ENCODE results near the gene ATG13.
"Not testable (repeated sequence)": the region's sequence is repeated elsewhere in the genome, so short reads cannot be mapped to it uniquely, and the experiment has no call there.

The ATG13 gene

GRCh38 chr11:46710821-46711269, 93.5 kb downstream of the ATG13 start:
- DNase-seq, result no peak
- Mint-ChIP-seq H3K27me3 (no peaks in the 10 kb centered on the region), H3K36me3 (ENCODE audit: insufficient read depth) (peaks cover 11% of the 10 kb centered on the region), H3K27ac (no peak overlapping the region), H3K4me3 (no peak overlapping the region), H3K9me3 (no peaks in the 10 kb centered on the region), H3K4me1 (ENCODE audit: low read depth in 2 of 2) (no peaks in the 10 kb centered on the region)
- ATAC-seq (replicated peaks), result no peak

- no peaks in the 10 kb centered on the region for H3K4me1 Mint-ChIP-seq (ENCODE audit: low read depth in 2 of 2)
- H3K27ac Mint-ChIP-seq, result no peak overlapping the region
- DNase-seq (no peak), ATAC-seq (replicated peaks) (no peak)
- no peaks in the 10 kb centered on the region for H3K9me3 Mint-ChIP-seq
- H3K4me3 Mint-ChIP-seq, result no peak overlapping the region
- peaks cover 9% of the 10 kb centered on the region for H3K36me3 Mint-ChIP-seq (ENCODE audit: insufficient read depth)
- H3K27me3 Mint-ChIP-seq, result no peaks in the 10 kb centered on the region
Observed at GRCh38 chr11:46711303-46711702, 94.0 kb downstream of the ATG13 start.

- no peak overlapping the region for H3K4me3 Mint-ChIP-seq
- no peaks in the 10 kb centered on the region for H3K27me3 Mint-ChIP-seq
- H3K36me3 Mint-ChIP-seq (ENCODE audit: insufficient read depth), result peaks cover 1% of the 10 kb centered on the region
- H3K9me3 Mint-ChIP-seq, result no peaks in the 10 kb centered on the region
- ATAC-seq (replicated peaks) (no peak), DNase-seq (no peak)
- no peak overlapping the region for H3K27ac Mint-ChIP-seq
- H3K4me1 Mint-ChIP-seq (ENCODE audit: low read depth in 2 of 2), result no peaks in the 10 kb centered on the region
Observed at GRCh38 chr11:46712874-46713576, 95.7 kb downstream of the ATG13 start.

- not testable (repeated sequence) for DNase-seq; H3K4me1 Mint-ChIP-seq (ENCODE audit: low read depth in 2 of 2); ATAC-seq (replicated peaks); H3K9me3 Mint-ChIP-seq; H3K4me3 Mint-ChIP-seq; H3K27me3 Mint-ChIP-seq; H3K36me3 Mint-ChIP-seq (ENCODE audit: insufficient read depth); H3K27ac Mint-ChIP-seq
Observed at GRCh38 chr11:46717825-46718154, 100.4 kb downstream of the ATG13 start.

GRCh38 chr11:46718155-46719019, 101.0 kb downstream of the ATG13 start:
- no peak for ATAC-seq (replicated peaks)
- no peak overlapping the region for H3K4me3 Mint-ChIP-seq
- H3K4me1 Mint-ChIP-seq (ENCODE audit: low read depth in 2 of 2), result peaks cover 0 to 4% of the 10 kb centered on the region in 2 donors
- no peak for DNase-seq
- no peak overlapping the region for H3K27ac Mint-ChIP-seq
- no peaks in the 10 kb centered on the region for H3K9me3 Mint-ChIP-seq
- peaks cover 0 to 8% of the 10 kb centered on the region in 2 donors for H3K27me3 Mint-ChIP-seq
- H3K36me3 Mint-ChIP-seq (ENCODE audit: insufficient read depth), result no peaks in the 10 kb centered on the region

GRCh38 chr11:46719048-46719542, 101.7 kb downstream of the ATG13 start, which contains the start of gene F2:
Gene F2, plus strand, starts transcription at chr11:46719213. Its CDS starts 23 bp downstream, at chr11:46719236.
- H3K9me3 Mint-ChIP-seq, result no peaks in the 10 kb centered on the region
- no peak within 1 kb of the TSS for H3K4me3 Mint-ChIP-seq
- DNase-seq (no peak), ATAC-seq (replicated peaks) (no peak)
- peaks cover 0 to 4% of the 10 kb centered on the region in 2 donors for H3K4me1 Mint-ChIP-seq (ENCODE audit: low read depth in 2 of 2)
- no peak within 1 kb of the TSS for H3K27ac Mint-ChIP-seq
- peaks cover 0 to 8% of the 10 kb centered on the region in 2 donors for H3K27me3 Mint-ChIP-seq
- H3K36me3 Mint-ChIP-seq (ENCODE audit: insufficient read depth), result no peaks in the 10 kb centered on the region

- Mint-ChIP-seq H3K27me3 (peaks cover 0 to 8% of the 10 kb centered on the region in 2 donors), H3K36me3 (ENCODE audit: insufficient read depth) (no peaks in the 10 kb centered on the region), H3K9me3 (no peaks in the 10 kb centered on the region), H3K4me3 (no peak overlapping the region), H3K27ac (no peak overlapping the region), H3K4me1 (ENCODE audit: low read depth in 2 of 2) (peaks cover 0 to 4% of the 10 kb centered on the region in 2 donors)
- ATAC-seq (replicated peaks) (no peak), DNase-seq (no peak)
Observed at GRCh38 chr11:46719543-46720218, 102.3 kb downstream of the ATG13 start.

GRCh38 chr11:46721286-46721685, 103.9 kb downstream of the ATG13 start:
- Mint-ChIP-seq H3K27me3 (peaks cover 0 to 8% of the 10 kb centered on the region in 2 donors), H3K27ac (no peak overlapping the region), H3K9me3 (no peaks in the 10 kb centered on the region), H3K4me1 (ENCODE audit: low read depth in 2 of 2) (peaks cover 0 to 4% of the 10 kb centered on the region in 2 donors), H3K36me3 (ENCODE audit: insufficient read depth) (no peaks in the 10 kb centered on the region), H3K4me3 (no peak overlapping the region)
- ATAC-seq (replicated peaks) (no peak), DNase-seq (no peak)

GRCh38 chr11:46722566-46723358, 105.4 kb downstream of the ATG13 start:
- DNase-seq, result no peak
- no peaks in the 10 kb centered on the region for H3K9me3 Mint-ChIP-seq
- no peak for ATAC-seq (replicated peaks)
- H3K27ac Mint-ChIP-seq, result no peak overlapping the region
- H3K4me3 Mint-ChIP-seq, result no peak overlapping the region
- peaks cover 0 to 4% of the 10 kb centered on the region in 2 donors for H3K4me1 Mint-ChIP-seq (ENCODE audit: low read depth in 2 of 2)
- H3K36me3 Mint-ChIP-seq (ENCODE audit: insufficient read depth), result peaks cover 3% of the 10 kb centered on the region
- H3K27me3 Mint-ChIP-seq, result peaks cover 0 to 8% of the 10 kb centered on the region in 2 donors

GRCh38 chr11:46723359-46723680, 106.0 kb downstream of the ATG13 start:
- peaks cover 0 to 8% of the 10 kb centered on the region in 2 donors for H3K27me3 Mint-ChIP-seq
- no peak overlapping the region for H3K4me3 Mint-ChIP-seq
- no peak for DNase-seq

GRCh38 chr11:46724088-46724487, 106.7 kb downstream of the ATG13 start:
- ATAC-seq (replicated peaks) (no peak), DNase-seq (no peak)
- Mint-ChIP-seq H3K27me3 (peaks cover 0 to 8% of the 10 kb centered on the region in 2 donors), H3K9me3 (no peaks in the 10 kb centered on the region), H3K36me3 (ENCODE audit: insufficient read depth) (peaks cover 6% of the 10 kb centered on the region), H3K4me3 (no peak overlapping the region), H3K27ac (no peak overlapping the region), H3K4me1 (ENCODE audit: low read depth in 2 of 2) (no peaks in the 10 kb centered on the region)

More at GRCh38 chr11:46723359-46723680, 106.0 kb downstream of the ATG13 start:
- H3K4me1 Mint-ChIP-seq (ENCODE audit: low read depth in 2 of 2), result peaks cover 0 to 2% of the 10 kb centered on the region in 2 donors
- H3K27ac Mint-ChIP-seq, result no peak overlapping the region
- no peak for ATAC-seq (replicated peaks)
- H3K36me3 Mint-ChIP-seq (ENCODE audit: insufficient read depth), result peaks cover 4% of the 10 kb centered on the region
- H3K9me3 Mint-ChIP-seq, result no peaks in the 10 kb centered on the region

Data from effector memory CD8-positive, alpha-beta T cell (primary cell).